Right lung (tissue), 5 donors: ENCODE measurements around the gene DMRTB1. TPM values are rescaled to one million over a fixed set of nuclear protein-coding genes. Genes with fewer than 3 reads are reported as not detected.
"Not testable (repeated sequence)": the region's sequence is repeated elsewhere in the genome, so short reads cannot be mapped to it uniquely, and the experiment has no call there.

Experiments used
- DNase-seq, 2 donors: peaks; one replicate each; pipeline ENCODE4 v3.0.0-alpha.2; 2013
- polyA plus RNA-seq, 5 donors: library from polyadenylated mRNA; unstranded; fragments of 120-200 nt; gene quantifications; one replicate each; pipeline versions ENCODE4 v1.2.1 to v1.2.3, GENCODE V29; 2013; ENCODE audit warnings: inconsistent platforms in 1 of 5, low replicate concordance in 1 of 5; ENCODE audit not compliant: insufficient read length in 5 of 5, insufficient read depth in 1 of 5

Gene DMRTB1
- polyA plus RNA-seq, 5 donors: not detected

GRCh38 chr1:53434405-53435007 lies 24.7 kb upstream of the DMRTB1 start:
- DNase-seq: not testable (repeated sequence)

DNA sequence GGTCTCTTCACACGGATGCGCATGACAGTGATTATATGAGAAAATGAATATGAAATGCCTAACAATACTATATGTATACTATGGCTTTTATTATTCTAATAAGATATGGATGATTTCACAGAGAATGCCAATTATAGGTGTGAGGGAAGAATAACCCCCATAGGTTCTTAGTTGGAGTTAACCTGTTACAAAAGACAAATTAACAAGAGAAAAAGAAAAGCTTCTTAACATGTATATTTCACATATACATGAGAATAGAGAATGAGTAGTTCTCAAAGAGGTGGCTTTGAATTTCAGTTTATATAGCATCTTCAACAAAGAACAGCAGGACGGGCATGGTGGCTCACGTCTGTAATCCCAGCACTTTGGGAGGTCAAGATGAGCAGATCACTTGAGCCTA lies 24.0 kb upstream of the DMRTB1 start:
- DNase-seq: no peak

DNA sequence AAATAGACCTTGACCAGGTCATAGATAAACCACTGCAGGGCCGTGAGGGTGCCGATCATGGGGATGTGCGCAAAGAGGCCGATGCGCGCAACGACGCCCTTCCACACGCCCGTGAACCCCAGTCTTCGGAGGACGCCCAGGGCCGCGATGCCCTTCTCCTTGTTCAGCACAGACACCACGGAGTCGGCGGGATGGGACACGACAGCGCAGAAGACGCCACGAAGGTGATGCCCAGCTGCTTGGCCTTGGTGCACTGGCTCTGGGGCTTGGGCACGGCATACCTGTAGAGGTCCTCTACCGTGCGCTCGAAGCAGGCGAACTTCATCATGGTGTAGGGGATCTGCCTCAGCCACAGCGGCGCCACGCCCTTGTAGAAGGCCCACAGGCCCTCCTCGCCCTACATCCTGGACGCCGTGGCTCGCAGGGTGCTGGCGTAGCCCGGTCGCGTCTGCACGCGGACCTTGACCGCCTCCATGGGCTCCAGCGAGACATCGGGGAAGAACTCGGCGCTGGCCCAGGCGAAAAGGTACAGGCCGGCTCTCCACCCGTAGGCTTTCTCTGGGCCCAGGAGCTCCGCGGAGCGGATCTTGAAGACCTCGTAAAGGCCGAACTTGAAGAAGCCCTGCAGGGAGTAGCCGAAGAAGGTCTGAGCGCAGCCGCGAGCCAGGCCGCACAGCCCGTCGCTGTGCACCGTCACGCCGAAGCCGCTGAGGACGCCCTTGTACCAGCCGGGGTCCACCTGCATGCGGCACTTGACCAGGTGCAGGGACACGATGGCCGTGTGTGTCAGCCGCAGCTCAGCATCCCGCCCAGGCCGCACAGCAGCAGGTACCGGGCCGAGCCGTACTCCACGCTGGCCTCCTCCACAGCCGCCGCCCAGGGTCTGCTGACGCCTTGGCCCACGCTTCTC lies 20.5 kb upstream of the DMRTB1 start:
- DNase-seq: no peak

DNA sequence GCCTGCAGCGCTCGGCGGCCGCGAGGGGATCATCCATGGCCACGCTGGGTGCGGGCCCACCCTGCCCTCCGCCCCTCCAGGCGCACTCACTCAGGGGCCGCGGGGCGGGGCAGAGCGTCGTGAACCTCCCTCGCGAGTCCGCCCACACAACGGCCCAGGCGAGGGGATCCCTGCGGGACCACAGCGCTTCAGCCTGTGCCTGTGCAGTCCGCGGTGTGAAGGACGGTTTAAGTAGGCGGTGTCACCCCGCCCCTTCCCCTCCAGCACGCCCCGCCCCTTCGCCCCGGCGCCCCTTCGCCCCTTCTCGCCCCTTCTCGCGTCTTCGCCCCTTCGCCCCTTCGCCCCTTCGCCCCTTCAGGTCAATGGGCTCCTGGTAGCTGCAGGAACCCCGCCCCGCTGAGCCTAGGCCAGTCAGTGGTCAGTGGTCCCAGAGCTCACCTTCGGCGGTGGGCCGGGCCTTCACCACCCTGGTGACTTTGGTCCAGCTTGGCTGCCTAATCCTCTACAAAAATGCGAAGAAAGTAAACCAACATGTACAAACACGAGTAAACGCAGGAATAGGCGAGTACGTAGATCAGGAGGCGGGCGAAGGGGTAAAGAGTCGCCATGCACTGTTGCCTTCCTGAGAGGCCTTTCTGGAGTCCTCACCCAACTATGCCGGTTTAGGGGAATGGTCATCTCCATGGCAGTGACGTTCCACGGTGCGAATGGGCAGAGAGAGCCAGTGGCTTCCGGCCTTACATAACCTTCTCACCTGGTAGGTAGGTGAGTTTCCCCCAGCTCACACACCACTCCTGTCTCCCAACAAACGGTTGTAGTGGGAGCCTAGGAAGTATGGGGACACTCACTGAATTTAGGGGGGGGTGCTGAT lies 19.6 kb upstream of the DMRTB1 start:
- DNase-seq: no peak

GRCh38 chr1:53440633-53441032 lies 18.6 kb upstream of the DMRTB1 start:
- no peak for DNase-seq

DNA sequence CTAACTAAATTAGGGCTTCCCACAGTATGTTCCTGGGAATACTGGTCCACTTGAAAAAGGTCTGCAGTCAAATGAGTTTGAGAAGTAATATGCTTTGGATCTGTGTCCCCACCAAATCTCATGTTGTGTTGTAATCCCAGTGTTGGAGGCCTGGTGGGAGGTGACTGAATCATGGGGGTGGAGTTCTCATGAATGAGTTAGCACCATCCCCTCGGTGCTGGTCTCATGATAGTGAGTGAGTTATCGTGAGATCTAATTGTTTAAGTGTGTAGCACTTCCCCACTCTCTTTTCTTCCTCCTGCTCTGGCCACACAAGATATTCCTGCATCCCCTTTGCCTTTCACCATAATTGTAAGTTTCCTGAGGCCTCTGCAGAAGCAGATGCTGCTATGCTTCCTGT lies 16.9 kb upstream of the DMRTB1 start:
- no peak for DNase-seq

DNA sequence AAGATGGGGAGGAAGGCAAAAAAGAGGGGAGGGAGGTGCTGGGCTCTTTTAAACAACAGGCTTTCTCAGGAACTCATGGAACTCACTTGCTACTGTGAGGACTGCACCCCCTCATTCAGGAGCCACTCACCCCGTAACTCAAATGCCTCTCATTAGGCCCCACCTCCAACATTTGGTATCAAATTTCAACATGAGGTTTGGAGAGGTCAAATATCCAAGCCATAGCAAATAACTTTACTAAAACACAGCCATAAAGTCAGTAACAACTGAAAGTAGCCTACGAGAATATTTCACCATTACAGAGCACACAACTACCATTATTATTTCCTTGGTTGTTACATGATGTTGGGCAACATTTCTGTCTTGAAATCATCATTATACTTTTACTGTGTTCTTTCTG lies 13.1 kb upstream of the DMRTB1 start:
- no peak for DNase-seq

- no peak for DNase-seq
Measured at GRCh38 chr1:53447413-53447812, 11.8 kb upstream of the DMRTB1 start.

DNA sequence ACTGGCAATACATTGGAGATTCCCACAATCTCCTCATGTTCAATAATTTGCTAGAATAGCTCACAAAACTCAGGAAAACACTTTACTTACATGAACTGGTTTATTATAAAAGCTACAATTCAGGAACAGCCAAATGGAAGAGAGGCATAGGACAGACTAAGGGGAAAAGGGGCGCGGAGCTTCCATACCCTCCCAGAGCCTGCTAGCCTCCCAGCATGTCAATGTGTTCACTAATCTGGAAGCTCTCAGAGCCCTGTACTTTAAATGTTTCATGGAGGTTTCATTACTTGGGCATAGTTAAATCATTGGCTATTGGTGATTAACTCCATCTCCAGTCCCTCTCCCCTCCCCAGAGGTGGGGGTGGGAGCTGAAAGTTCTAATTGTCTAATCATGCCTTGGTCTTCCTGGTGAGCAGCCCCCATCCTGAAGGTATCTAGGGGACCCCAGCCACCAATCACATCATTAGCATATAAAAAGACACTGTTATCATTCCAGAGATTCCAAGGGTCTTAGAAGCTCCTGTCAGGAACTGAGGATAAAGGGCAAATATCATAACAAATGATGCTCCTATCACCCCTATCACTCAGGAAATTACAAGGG lies 10.9 kb upstream of the DMRTB1 start:
- no peak for DNase-seq

- DNase-seq: no peak
Measured at GRCh38 chr1:53449021-53449420, 10.2 kb upstream of the DMRTB1 start.

DNA sequence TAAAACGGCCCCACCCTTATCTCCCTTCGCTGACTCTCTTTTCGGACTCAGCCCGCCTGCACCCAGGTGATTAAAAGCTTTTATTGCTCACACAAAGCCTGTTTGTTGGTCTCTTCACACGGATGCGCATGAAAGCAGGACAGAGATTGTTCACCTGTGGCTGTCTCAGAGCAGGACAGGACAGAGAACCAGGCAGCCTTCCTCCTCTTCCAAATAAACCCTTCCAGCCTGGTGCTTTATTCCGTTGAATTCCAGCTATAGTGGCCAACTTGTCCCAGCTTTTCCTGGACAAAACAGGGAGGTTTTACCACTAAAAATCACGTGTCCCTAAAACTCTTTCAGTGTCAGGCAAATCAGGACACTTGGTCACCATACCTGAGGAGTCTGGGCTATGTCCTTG lies 9.5 kb upstream of the DMRTB1 start:
- no peak for DNase-seq

DNA sequence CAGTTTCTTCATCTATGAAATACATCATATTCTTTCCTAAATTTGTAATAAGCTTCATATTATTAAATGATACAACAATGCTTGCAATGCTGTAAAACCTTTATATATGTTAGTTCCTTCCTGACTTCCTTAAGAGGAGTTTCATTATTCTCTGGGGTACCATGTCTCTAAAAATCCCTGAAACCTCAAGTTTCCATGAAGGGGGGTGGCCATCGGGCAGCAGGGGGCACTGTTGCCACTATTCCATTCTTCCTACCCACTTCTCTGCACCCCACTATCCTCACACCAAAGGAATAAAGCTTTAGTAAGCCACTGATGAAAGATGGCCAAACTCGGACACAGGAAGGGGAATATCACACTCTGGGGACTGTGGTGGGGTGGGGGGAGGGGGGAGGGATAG lies 9.0 kb upstream of the DMRTB1 start:
- DNase-seq: no peak

DNA sequence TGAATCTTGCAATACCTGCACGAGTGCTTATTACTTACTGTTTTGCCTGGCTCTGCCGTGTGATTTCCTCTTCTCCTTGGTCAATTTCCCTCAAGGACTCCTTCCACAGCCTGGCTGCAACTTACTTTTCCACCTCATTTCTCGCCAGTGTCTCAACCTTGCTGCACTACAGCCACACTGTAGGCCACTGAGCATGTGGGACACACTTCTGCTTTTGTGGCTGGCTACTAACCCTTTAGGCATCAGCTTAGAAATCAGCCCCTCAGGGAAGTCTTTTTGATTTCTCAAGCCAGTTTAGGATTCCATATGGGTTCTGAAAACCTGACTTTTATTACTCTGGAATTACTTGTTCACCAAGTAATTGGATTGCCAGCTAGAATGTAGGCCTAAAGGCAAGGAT lies 5.2 kb upstream of the DMRTB1 start:
- no peak for DNase-seq

GRCh38 chr1:53455364-53455991 lies 3.7 kb upstream of the DMRTB1 start:
- no peak for DNase-seq

DNA sequence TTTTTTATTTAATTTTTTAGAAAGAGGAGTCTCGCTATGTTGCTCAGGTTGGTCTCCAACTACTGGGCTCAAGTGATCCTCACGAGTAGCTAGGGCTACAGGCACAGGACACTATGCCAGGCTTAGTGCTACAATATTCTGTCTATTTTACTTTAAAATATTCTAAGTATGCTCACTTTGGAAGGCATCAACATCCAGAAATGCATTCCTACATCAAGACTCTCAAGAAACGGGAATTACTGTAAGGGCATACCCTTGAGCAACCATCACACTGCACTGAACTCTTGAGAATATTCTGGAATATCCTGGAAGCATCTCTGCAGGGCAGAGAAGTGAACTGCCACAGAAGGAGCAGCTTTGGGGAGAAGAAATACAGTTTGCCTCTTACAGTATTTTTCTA lies 565 bp upstream of the DMRTB1 start:
- no peak for DNase-seq

GRCh38 chr1:53460211-53460634 lies 1.0 kb downstream of the DMRTB1 start:
- no peak for DNase-seq

DNA sequence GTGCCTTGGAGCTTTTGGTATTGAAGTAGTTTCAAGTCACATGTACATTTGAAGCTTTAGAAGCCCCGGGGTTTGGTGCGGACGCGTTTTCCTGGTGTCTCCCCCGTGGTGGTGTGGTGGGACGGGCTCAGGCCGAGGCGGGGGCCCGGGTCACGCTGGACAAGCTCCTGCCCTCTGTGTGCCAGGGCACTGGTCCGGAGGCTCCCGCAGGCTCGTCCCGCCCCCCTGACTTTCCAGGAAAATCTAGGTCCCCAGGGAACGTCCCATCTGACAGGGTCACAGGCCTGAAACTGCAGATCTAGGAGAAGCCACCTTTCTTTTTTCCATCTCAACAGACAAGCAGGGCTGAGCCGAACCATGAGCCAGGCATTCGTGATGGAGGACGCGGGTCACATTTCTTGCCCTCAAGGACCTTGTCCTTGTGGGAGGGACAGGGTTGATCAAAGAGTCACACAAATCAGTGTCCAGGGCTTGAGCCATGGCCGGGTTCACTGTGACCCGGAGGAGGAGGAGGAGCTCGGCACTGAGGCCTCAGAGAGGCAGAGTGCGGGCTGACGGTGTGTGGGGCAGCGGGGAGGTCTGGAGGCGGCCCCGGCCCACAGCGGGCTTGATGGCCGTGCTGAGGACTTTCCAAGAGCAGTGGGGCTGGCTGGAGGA lies 1.6 kb downstream of the DMRTB1 start:
- DNase-seq: no peak

DNA sequence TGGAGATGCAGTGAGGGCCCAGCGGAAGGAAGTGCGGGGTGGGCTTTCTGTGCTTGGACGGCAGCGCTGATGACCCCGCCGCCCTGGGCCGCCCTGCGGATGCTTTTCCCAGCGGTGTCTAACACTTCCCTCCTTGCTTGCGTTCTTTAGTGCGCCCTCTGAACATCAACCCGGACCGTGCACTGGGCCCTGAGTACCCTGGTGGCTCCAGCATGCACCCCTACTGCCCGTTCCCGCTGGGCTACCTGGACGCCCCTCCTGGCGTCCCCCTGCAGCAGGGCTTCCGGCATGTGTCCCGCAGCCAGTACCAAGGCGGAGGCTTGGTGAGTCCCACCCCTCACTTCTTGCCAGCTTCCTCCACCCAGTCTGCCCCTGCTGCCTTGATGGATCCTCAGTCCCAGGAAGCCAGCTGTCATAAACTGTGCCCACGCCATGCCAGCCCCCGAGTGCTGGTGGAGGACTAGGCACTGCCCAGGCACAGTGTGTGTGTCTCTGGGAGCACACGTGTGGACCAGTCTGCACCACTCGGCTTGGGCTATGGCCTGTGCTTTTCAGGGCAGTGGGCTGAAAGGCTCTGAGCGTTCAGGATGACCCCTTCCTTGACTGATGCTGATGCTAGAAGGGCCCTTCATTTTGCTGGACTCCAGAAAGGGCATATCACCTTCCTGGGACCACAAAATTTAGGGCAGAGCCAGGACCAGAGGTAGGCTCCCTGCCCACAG lies 2.3 kb downstream of the DMRTB1 start:
- no peak for DNase-seq

GRCh38 chr1:53462193-53462592 lies 3.0 kb downstream of the DMRTB1 start:
- no peak for DNase-seq

GRCh38 chr1:53462769-53463501 lies 3.7 kb downstream of the DMRTB1 start:
- DNase-seq: no peak
